H9 (cell line): Measurements from ENCODE around the gene RPS27L. TPM values are rescaled to one million over a fixed set of nuclear protein-coding genes. Genes with fewer than 3 reads are reported as not detected.

Source experiments
- DNase-seq: peaks from one replicate; pipeline ENCODE4 v3.0.0-alpha.2; 2017
- H2AFZ ChIP-seq: one replicate; pipeline ENCODE4 v1.6.1; 2013; ENCODE audit warnings: mild to moderate bottlenecking, low read length, control low read depth, moderate library complexity
- H2AK5ac ChIP-seq: 2 replicates; pipeline ENCODE4 v1.6.1; 2013; ENCODE audit warnings: low read length, control low read depth, mixed read lengths; ENCODE audit not compliant: insufficient read length
- H2BK120ac ChIP-seq: one replicate; pipeline ENCODE4 v1.6.1; 2013; ENCODE audit warnings: low read depth, mild to moderate bottlenecking, low read length, control low read depth, inconsistent platforms; ENCODE audit not compliant: poor library complexity, severe bottlenecking
- H2BK12ac ChIP-seq: 2 replicates; pipeline ENCODE4 v1.6.1; 2013; ENCODE audit warnings: low read length, control low read depth, mixed read lengths, low read depth; ENCODE audit not compliant: insufficient read length
- H2BK15ac ChIP-seq: 2 replicates; pipeline ENCODE4 v1.6.1; 2013; ENCODE audit warnings: low read depth, low read length, control low read depth
- H2BK20ac ChIP-seq: one replicate; pipeline ENCODE4 v1.6.1; 2013; ENCODE audit warnings: low read depth, mild to moderate bottlenecking, low read length, control low read depth, inconsistent platforms; ENCODE audit not compliant: poor library complexity, severe bottlenecking
- H2BK5ac ChIP-seq: 2 replicates; pipeline ENCODE4 v1.6.1; 2013; ENCODE audit warnings: low read length, control low read depth, mixed read lengths; ENCODE audit not compliant: insufficient read length
- H3K14ac ChIP-seq: 2 replicates; pipeline ENCODE4 v1.6.1; 2013; ENCODE audit warnings: low read length, control low read depth; ENCODE audit not compliant: insufficient read depth
- H3K18ac ChIP-seq: 2 replicates; pipeline ENCODE4 v1.6.1; 2013; ENCODE audit warnings: low read depth, mild to moderate bottlenecking, mixed read lengths, low read length, control low read depth; ENCODE audit not compliant: insufficient read length
- H3K23ac ChIP-seq: 2 replicates; pipeline ENCODE4 v1.6.1; 2013; ENCODE audit warnings: low read length, control low read depth, mixed read lengths, low read depth; ENCODE audit not compliant: insufficient read length
- H3K23me2 ChIP-seq: 2 replicates; pipeline ENCODE4 v1.6.1; 2013; ENCODE audit warnings: low read depth, mild to moderate bottlenecking, mixed read lengths, low read length, control low read depth; ENCODE audit not compliant: insufficient read length, poor library complexity, severe bottlenecking
- H3K27ac ChIP-seq: 2 replicates; pipeline ENCODE4 v1.5.1; 2013; ENCODE audit warnings: low read length, control low read depth, mixed read lengths, low read depth; ENCODE audit not compliant: insufficient read length
- H3K27me3 ChIP-seq: 2 replicates; pipeline ENCODE4 v1.6.1; 2013; ENCODE audit warnings: low read length, control low read depth, inconsistent platforms; ENCODE audit not compliant: insufficient read depth
- H3K4ac ChIP-seq: 2 replicates; pipeline ENCODE4 v1.6.1; 2013; ENCODE audit warnings: low read depth, mild to moderate bottlenecking, control low read depth, inconsistent platforms, low read length, moderate library complexity
- H3K4me1 ChIP-seq: 2 replicates; pipeline ENCODE4 v1.6.1; 2013; ENCODE audit warnings: low read length, control low read depth, inconsistent platforms; ENCODE audit not compliant: insufficient read depth
- H3K4me2 ChIP-seq: 2 replicates; pipeline ENCODE4 v1.6.1; 2013; ENCODE audit warnings: low read length, control low read depth, mixed read lengths; ENCODE audit not compliant: insufficient read length, insufficient read depth
- H3K56ac ChIP-seq: 2 replicates; pipeline ENCODE4 v1.6.1; 2013; ENCODE audit warnings: low read depth, mild to moderate bottlenecking, mixed read lengths, low read length, control low read depth; ENCODE audit not compliant: insufficient read length
- H3K79me1 ChIP-seq: 2 replicates; pipeline ENCODE4 v1.6.1; 2013; ENCODE audit warnings: low read depth, mild to moderate bottlenecking, moderate library complexity, low read length, control low read depth, inconsistent platforms; ENCODE audit not compliant: insufficient read depth, poor library complexity, severe bottlenecking
- H3K79me2 ChIP-seq: 2 replicates; pipeline ENCODE4 v1.6.1; 2013; ENCODE audit warnings: low read length, control low read depth, inconsistent platforms; ENCODE audit not compliant: insufficient read depth
- H3K9ac ChIP-seq: 2 replicates; pipeline ENCODE4 v1.6.1; 2013; ENCODE audit warnings: low read length, control low read depth, mixed read lengths; ENCODE audit not compliant: insufficient read length; ENCODE audit errors: extremely low read depth
- H3K9me3 ChIP-seq: one replicate; pipeline ENCODE4 v1.6.1; 2013; ENCODE audit warnings: low read depth, low read length, inconsistent platforms; ENCODE audit not compliant: control insufficient read depth
- H3T11ph ChIP-seq: one replicate; pipeline ENCODE4 v1.6.1; 2013; ENCODE audit warnings: mild to moderate bottlenecking, low read length, control low read depth, inconsistent platforms
- H4K20me1 ChIP-seq: one replicate; pipeline ENCODE4 v1.6.1; 2013; ENCODE audit not compliant: control insufficient read depth, insufficient read length, insufficient read depth
- H4K5ac ChIP-seq: 2 replicates; pipeline ENCODE4 v1.6.1; 2013; ENCODE audit warnings: low read depth, mild to moderate bottlenecking, mixed read lengths, low read length, control low read depth; ENCODE audit not compliant: insufficient read length
- H4K8ac ChIP-seq: replicated peaks from 2 replicates; pipeline ENCODE4 v1.6.1; 2013; ENCODE audit warnings: low read length, control low read depth, mixed read lengths, low read depth; ENCODE audit not compliant: insufficient read length
- H4K91ac ChIP-seq: 2 replicates; pipeline ENCODE4 v1.6.1; 2013; ENCODE audit warnings: low read depth, mild to moderate bottlenecking, moderate library complexity, mixed read lengths, low read length, control low read depth; ENCODE audit not compliant: insufficient read length
- H3K27ac Mint-ChIP-seq, 3 experiments: 2 replicates in 2 of 3; 3 replicates in 1 of 3; pipeline ENCODE4 v1.8.0; 2020 to 2021; ENCODE audit warnings: mixed read lengths in 3 of 3, mild to moderate bottlenecking in 1 of 3, moderate library complexity in 1 of 3
- H3K27me3 Mint-ChIP-seq: 2 replicates; pipeline ENCODE4 v1.8.0; 2021; ENCODE audit warnings: low read depth, mild to moderate bottlenecking, moderate library complexity, mixed read lengths
- H3K36me3 Mint-ChIP-seq, 3 experiments: 2 replicates in 2 of 3; 3 replicates in 1 of 3; pipeline ENCODE4 v1.8.0; 2020 to 2021; ENCODE audit warnings: low read depth in 3 of 3, mixed read lengths in 3 of 3; ENCODE audit not compliant: insufficient read depth in 1 of 3
- H3K4me1 Mint-ChIP-seq, 2 experiments: 2 replicates each; pipeline ENCODE4 v1.8.0; 2020; ENCODE audit warnings: mixed read lengths in 2 of 2
- H3K4me3 Mint-ChIP-seq, 2 experiments: 2 replicates in 1 of 2; 3 replicates in 1 of 2; pipeline ENCODE4 v1.8.0; 2020 to 2021; ENCODE audit warnings: mild to moderate bottlenecking in 2 of 2, mixed read lengths in 2 of 2, moderate library complexity in 1 of 2
- H3K9me3 Mint-ChIP-seq, 2 experiments: 2 replicates in 1 of 2; 3 replicates in 1 of 2; pipeline ENCODE4 v1.8.0; 2020; ENCODE audit warnings: mild to moderate bottlenecking in 2 of 2, mixed read lengths in 2 of 2, moderate library complexity in 1 of 2
- CTCF ChIP-seq: fragments of 200-600 bp; sonication (generic); conservative IDR thresholded peaks from 3 replicates; pipeline ENCODE4 v1.8.0; 2021; ENCODE audit warnings: antibody characterized with exemption, mild to moderate bottlenecking
- WGBS: extraction: QIAGEN DNeasy Blood & Tissue Kit; methylation state at CpG from one replicate; pipeline ENCODE4 v1.1.7; 2013; ENCODE audit warnings: missing lambda C conversion rate, low lambda C conversion rate, mixed read lengths; ENCODE audit not compliant: insufficient read length; ENCODE audit errors: extremely low coverage; 5-methylcytosine and 5-hydroxymethylcytosine counted together
- total RNA-seq: library from RNA; stranded (reverse); gene quantifications from 2 replicates; pipeline ENCODE4 v1.2.1, GENCODE V29; 2021

Gene RPS27L
- total RNA-seq, 1 experiment from 2014 or later: 180 TPM

GRCh38 chr15:63172376-63172775 is 15.1 kb upstream of the RPS27L start:
- Histone ChIP-seq H3K4me2 (no peak overlapping the region), H2AK5ac (no peak overlapping the region), H3K9me3 (no peaks in the 10 kb centered on the region), H3K23ac (no peak overlapping the region), H3K27ac (no peak overlapping the region), H3K23me2 (no peaks in the 10 kb centered on the region), H3K79me2 (no peaks in the 10 kb centered on the region), H2AFZ (no peak overlapping the region), H2BK12ac (no peak overlapping the region), H2BK20ac (no peak overlapping the region), H4K5ac (no peak overlapping the region), H3K79me1 (no peaks in the 10 kb centered on the region), H3T11ph (no peak overlapping the region), H2BK5ac (no peak overlapping the region), H3K4me1 (no peaks in the 10 kb centered on the region), H3K9ac (no peak overlapping the region), H3K18ac (no peak overlapping the region), H4K8ac (no peak overlapping the region), H3K4ac (no peak overlapping the region), H4K20me1 (no peaks in the 10 kb centered on the region), H4K91ac (no peak overlapping the region), H3K14ac (no peak overlapping the region), H2BK120ac (no peak overlapping the region), H3K56ac (no peak overlapping the region), H3K27me3 (no peaks in the 10 kb centered on the region), H2BK15ac (no peak overlapping the region)
- TF ChIP-seq CTCF: no peak
- no peaks in the 10 kb centered on the region for H3K36me3 Mint-ChIP-seq
- H3K9me3 Mint-ChIP-seq: no peaks in the 10 kb centered on the region
- H3K4me3 Mint-ChIP-seq: no peak overlapping the region
- peak overlapping the region in 1 of 3 experiments; percentile 16; a peak in 1 of 7 replicates for H3K27ac Mint-ChIP-seq
- H3K4me1 Mint-ChIP-seq: peaks cover 6 to 14% of the 10 kb centered on the region in 2 experiments
- H3K27me3 Mint-ChIP-seq: no peaks in the 10 kb centered on the region; the same call in 1 of the 2 replicates
- whole genome bisulfite sequencing: no CpG with 5 or more reads among the region's 5 CpGs
- no peak for DNase-seq
